Caco-2 (cell line): ENCODE results near the gene LTB4R. TPM values are rescaled to one million over a fixed set of nuclear protein-coding genes. Genes with fewer than 3 reads are reported as not detected.

Experiments
- BruUV-seq: library from RNA; stranded (reverse); fragments of 400-500 nt; replicated peaks from 2 replicates; lab custom pipeline; 2021; lab: Mats Ljungman, UMichigan
- CTCF ChIA-PET: fragments of 300-600 bp; sonication (Branson Sonifier 250); formaldehyde crosslinking; loops from one replicate; lab custom pipeline; 2022; ENCODE audit warnings: antibody characterized with exemption; lab: Charles Lee
- POLR2A ChIA-PET: fragments of 300-600 bp; sonication (Branson Sonifier 250); formaldehyde crosslinking; loops from one replicate; lab custom pipeline; 2022; ENCODE audit warnings: antibody characterized with exemption; lab: Charles Lee
- DNase-seq, 2 experiments: peaks; one replicate each; pipeline versions ENCODE4 v3.0.0 to v3.0.0-alpha.2; 2020 to 2022
- H3K27me3 ChIP-seq: replicated peaks from 2 replicates; pipeline ENCODE4 v1.6.0; 2011; ENCODE audit warnings: low read length; ENCODE audit not compliant: control insufficient read depth, insufficient read depth
- H3K36me3 ChIP-seq: 2 replicates; pipeline ENCODE4 v1.5.1; 2011; ENCODE audit warnings: low read length; ENCODE audit not compliant: control insufficient read depth, insufficient read depth
- H3K4me1 ChIP-seq: fragments of 250-450 bp; sonication (Bioruptor Pico); 2 replicates; pipeline ENCODE4 v1.5.1; 2020; ENCODE audit warnings: mild to moderate bottlenecking
- H3K4me3 ChIP-seq: 2 replicates; pipeline ENCODE4 v1.5.1; 2011; ENCODE audit warnings: low read depth, mild to moderate bottlenecking, control low read depth, low read length
- H3K9me3 ChIP-seq: fragments of 250-450 bp; sonication (Bioruptor Pico); 2 replicates; pipeline ENCODE4 v1.5.1; 2020; ENCODE audit warnings: mild to moderate bottlenecking, moderate library complexity
- H3K27ac Mint-ChIP-seq: one replicate; pipeline ENCODE4 v1.8.0; 2022; ENCODE audit warnings: mixed read lengths; ENCODE audit not compliant: unreplicated experiment
- H3K27me3 Mint-ChIP-seq: one replicate; pipeline ENCODE4 v1.8.0; 2022; ENCODE audit warnings: mixed read lengths; ENCODE audit not compliant: insufficient read depth, unreplicated experiment
- H3K36me3 Mint-ChIP-seq: one replicate; pipeline ENCODE4 v1.8.0; 2022; ENCODE audit warnings: mild to moderate bottlenecking, mixed read lengths; ENCODE audit not compliant: insufficient read depth, unreplicated experiment
- H3K4me1 Mint-ChIP-seq: one replicate; pipeline ENCODE4 v1.8.0; 2022; ENCODE audit warnings: low read depth, mixed read lengths; ENCODE audit not compliant: unreplicated experiment
- H3K4me3 Mint-ChIP-seq: one replicate; pipeline ENCODE4 v1.8.0; 2022; ENCODE audit warnings: mild to moderate bottlenecking, moderate library complexity, mixed read lengths; ENCODE audit not compliant: unreplicated experiment
- H3K9me3 Mint-ChIP-seq: one replicate; pipeline ENCODE4 v1.8.0; 2022; ENCODE audit warnings: mixed read lengths; ENCODE audit not compliant: unreplicated experiment
- CTCF ChIP-seq, 2 experiments: fragments of 200-600 bp in 1 of 2; IDR thresholded peaks; 1 replicate in 1 of 2; 2 replicates in 1 of 2; pipeline versions ENCODE4 v1.5.1 to v1.8.0; 2011 to 2022; ENCODE audit warnings: antibody characterized with exemption in 1 of 2, control low read depth in 1 of 2, inconsistent platforms in 1 of 2, low read depth in 1 of 2, low read length in 1 of 2, mild to moderate bottlenecking in 1 of 2, moderate library complexity in 1 of 2; ENCODE audit not compliant: insufficient read depth in 1 of 2, severe bottlenecking in 1 of 2, unreplicated experiment in 1 of 2
- intact Hi-C: fragments of 100-400 bp; cut with micrococcal nuclease; formaldehyde crosslinking; loops from one replicate; pipeline ENCODE4 v1.10.0; 2022; ENCODE audit not compliant: unreplicated experiment
- total RNA-seq: library from RNA; stranded (reverse); gene quantifications from 2 replicates; pipeline ENCODE4 v1.2.3, GENCODE V29; 2022

Gene LTB4R
- total RNA-seq, 1 experiment from 2014 or later, result 7.8 TPM

GRCh38 chr14:24315243-24315806 lies 4.0 kb downstream of the LTB4R start:
- no peak for DNase-seq
- peaks cover 16% of the 10 kb centered on the region for H3K36me3 Mint-ChIP-seq
- H3K4me1 Mint-ChIP-seq, result peaks cover 6% of the 10 kb centered on the region
- CTCF ChIA-PET, result interaction anchor here (1.1 to 1.4 kb wide), 3 partner anchors 8 to 73 kb away, joined by 3 to 18 read pairs (median 5); partner anchors contain the start of genes CIDEB and TINF2
- TF ChIP-seq CTCF (IDR thresholded peaks at IDR 0.05; ENCODE audit: insufficient read depth in 1 of 2, low read depth in 1 of 2, low read length in 1 of 2, severe bottlenecking in 1 of 2, unreplicated experiment in 1 of 2), result no peak
- Histone ChIP-seq H3K4me1 (peaks cover 14% of the 10 kb centered on the region), H3K9me3 (no peaks in the 10 kb centered on the region), H3K27me3 (no peaks in the 10 kb centered on the region), H3K36me3 (no peaks in the 10 kb centered on the region), H3K4me3 (no peak overlapping the region)
- H3K4me3 Mint-ChIP-seq, result peak overlapping the region; percentile 60
- no peaks in the 10 kb centered on the region for H3K9me3 Mint-ChIP-seq
- H3K27me3 Mint-ChIP-seq, result peaks cover 13% of the 10 kb centered on the region
- intact Hi-C loops, result no loop called here
- POLR2A ChIA-PET, result no interaction called here
- no peak overlapping the region for H3K27ac Mint-ChIP-seq
- no TSS peak for BruUV-seq

GRCh38 chr14:24315807-24316596 lies 4.7 kb downstream of the LTB4R start:
- Histone ChIP-seq H3K9me3 (no peaks in the 10 kb centered on the region), H3K36me3 (no peaks in the 10 kb centered on the region), H3K4me3 (peak overlapping the region; percentile 33), H3K4me1 (peaks cover 14% of the 10 kb centered on the region), H3K27me3 (no peaks in the 10 kb centered on the region)
- H3K27ac Mint-ChIP-seq, result no peak overlapping the region
- peak overlapping the region; percentile 60 for H3K4me3 Mint-ChIP-seq
- peak; percentile 71 to 79 for DNase-seq
- no peaks in the 10 kb centered on the region for H3K9me3 Mint-ChIP-seq
- POLR2A ChIA-PET, result no interaction called here
- H3K27me3 Mint-ChIP-seq, result peaks cover 14% of the 10 kb centered on the region
- intact Hi-C loops, result no loop called here
- H3K4me1 Mint-ChIP-seq, result peaks cover 6% of the 10 kb centered on the region
- BruUV-seq, result no TSS peak
- peaks cover 16% of the 10 kb centered on the region for H3K36me3 Mint-ChIP-seq
- peak in 1 of 2 experiments; percentile 47 for TF ChIP-seq CTCF (IDR thresholded peaks at IDR 0.05; ENCODE audit: insufficient read depth in 1 of 2, low read depth in 1 of 2, low read length in 1 of 2, severe bottlenecking in 1 of 2, unreplicated experiment in 1 of 2)
- CTCF ChIA-PET, result interaction anchor here (1.1 to 1.4 kb wide), 3 partner anchors 8 to 74 kb away, joined by 3 to 18 read pairs (median 5); partner anchors contain the start of genes CIDEB and TINF2

GRCh38 chr14:24316597-24316950 lies 5.3 kb downstream of the LTB4R start:
- no peak overlapping the region for H3K27ac Mint-ChIP-seq
- peak overlapping the region; percentile 60 for H3K4me3 Mint-ChIP-seq
- peaks cover 6% of the 10 kb centered on the region for H3K4me1 Mint-ChIP-seq
- CTCF ChIA-PET, result interaction anchor here (1.2 to 1.4 kb wide), 2 partner anchors 9 to 74 kb away, joined by 3 to 18 read pairs; partner anchors contain the start of genes CIDEB and TINF2
- Histone ChIP-seq H3K9me3 (no peaks in the 10 kb centered on the region), H3K4me3 (peak overlapping the region; percentile 33), H3K27me3 (no peaks in the 10 kb centered on the region), H3K4me1 (peaks cover 14% of the 10 kb centered on the region), H3K36me3 (no peaks in the 10 kb centered on the region)
- POLR2A ChIA-PET, result no interaction called here
- intact Hi-C loops, result no loop called here
- peaks cover 16% of the 10 kb centered on the region for H3K36me3 Mint-ChIP-seq
- no peak for DNase-seq
- H3K27me3 Mint-ChIP-seq, result peaks cover 14% of the 10 kb centered on the region
- BruUV-seq, result no TSS peak
- no peak for TF ChIP-seq CTCF (IDR thresholded peaks at IDR 0.05; ENCODE audit: insufficient read depth in 1 of 2, low read depth in 1 of 2, low read length in 1 of 2, severe bottlenecking in 1 of 2, unreplicated experiment in 1 of 2)
- H3K9me3 Mint-ChIP-seq, result no peaks in the 10 kb centered on the region
